ENCODE results near the gene LSM7. TPM values are rescaled to one million over a fixed set of nuclear protein-coding genes. Genes with fewer than 3 reads are reported as not detected.

Gene LSM7
- total RNA-seq, 2 experiments from 2014 or later, result 164 to 321 TPM

- no peaks in the 10 kb centered on the region for H3K9me2 ChIP-seq (ENCODE audit: insufficient read depth, low read length)
- H3K9me3 ChIP-seq (ENCODE audit: low read length), result peaks cover 5% of the 10 kb centered on the region; the same call in 1 of the 2 replicates
- intact Hi-C loops (cut with micrococcal nuclease; ENCODE audit: unreplicated experiment), result loop anchor here (5.0 kb wide), 1 partner anchor 294 kb away; no protein-coding TSS in a partner anchor
- H4K20me1 ChIP-seq (ENCODE audit: insufficient read depth, low read length), result no peaks in the 10 kb centered on the region
- ChIA-PET POLR2A (interaction anchor here (0.6 kb wide), 1 partner anchor 156 kb away, joined by 3 read pairs; no protein-coding TSS in a partner anchor), CTCF (ENCODE audit: unreplicated experiment) (no interaction called here)
- H2AFZ ChIP-seq (ENCODE audit: low read length), result no peak overlapping the region
- peak; percentile 79 for DNase-seq (ENCODE audit: low spot score)
- peaks cover 29% of the 10 kb centered on the region for H3K36me3 ChIP-seq (ENCODE audit: insufficient read depth, low read length)
- peak overlapping the region; percentile 95 for H3K4me2 ChIP-seq (ENCODE audit: low read length)
- peaks cover 56% of the 10 kb centered on the region for H3K79me2 ChIP-seq (ENCODE audit: insufficient read depth, low read depth, low read length)
- H3K27ac ChIP-seq (ENCODE audit: low read depth, low read length, poor library complexity, severe bottlenecking), result peak overlapping the region; percentile 94
- no TSS peak for BruUV-seq (replicated peaks)
- TF ChIP-seq CTCF (conservative IDR thresholded peaks at IDR 0.05; ENCODE audit: low read length), result no peak
- no peak for TF ChIP-seq EZH2phosphoT487 (IDR thresholded peaks at IDR 0.05; ENCODE audit: borderline replicate concordance, low read depth, low read length)
- peak overlapping the region; percentile 24 for H3K4me3 ChIP-seq (ENCODE audit: low read depth, low read length, poor library complexity, severe bottlenecking)
- peaks cover 49% of the 10 kb centered on the region for H3K4me1 ChIP-seq (ENCODE audit: insufficient read depth, low read length, poor library complexity, severe bottlenecking)
These were observed 4.8 kb upstream of the LSM7 start for GRCh38 chr19:2333027-2333806.

- no TSS peak for BruUV-seq (replicated peaks)
- Histone ChIP-seq H3K4me1 (ENCODE audit: insufficient read depth, low read length, poor library complexity, severe bottlenecking) (peaks cover 50% of the 10 kb centered on the region), H3K9me3 (ENCODE audit: low read length) (peaks cover 5% of the 10 kb centered on the region; the same call in 1 of the 2 replicates), H3K36me3 (ENCODE audit: insufficient read depth, low read length) (peaks cover 29% of the 10 kb centered on the region), H3K9me2 (ENCODE audit: insufficient read depth, low read length) (no peaks in the 10 kb centered on the region), H3K4me3 (ENCODE audit: low read depth, low read length, poor library complexity, severe bottlenecking) (peak overlapping the region; percentile 55), H4K20me1 (ENCODE audit: insufficient read depth, low read length) (no peaks in the 10 kb centered on the region; the same call in 1 of the 2 replicates), H3K4me2 (ENCODE audit: low read length) (peak overlapping the region; percentile 95), H2AFZ (ENCODE audit: low read length) (peak overlapping the region; percentile 12; the same call in 1 of the 2 replicates), H3K79me2 (ENCODE audit: insufficient read depth, low read depth, low read length) (peaks cover 64% of the 10 kb centered on the region), H3K27ac (ENCODE audit: low read depth, low read length, poor library complexity, severe bottlenecking) (peak overlapping the region; percentile 94)
- ChIA-PET POLR2A (no interaction called here), CTCF (ENCODE audit: unreplicated experiment) (interaction anchor here (0.5 kb wide), 1 partner anchor 35 kb away, joined by 4 read pairs; no protein-coding TSS in a partner anchor)
- DNase-seq (ENCODE audit: low spot score), result peak; percentile 95
- TF ChIP-seq EZH2phosphoT487 (IDR thresholded peaks at IDR 0.05; ENCODE audit: borderline replicate concordance, low read depth, low read length) (no peak), CTCF (conservative IDR thresholded peaks at IDR 0.05; ENCODE audit: low read length) (no peak)
- intact Hi-C loops (cut with micrococcal nuclease; ENCODE audit: unreplicated experiment), result loop anchor here (1.0 to 5.0 kb wide), 2 partner anchors 96 to 295 kb away; partner anchors contain the start of genes PLEKHJ1 and SF3A2
These were observed 4.1 kb upstream of the LSM7 start for GRCh38 chr19:2332341-2333026.

Data from OCI-LY7 (cell line).